ENCODE data around the gene CFAP298. TPM values are rescaled to one million over a fixed set of nuclear protein-coding genes. Genes with fewer than 3 reads are reported as not detected.
A peak's percentile ranks its signal among the peaks of the same experiment; 100 is the strongest.

CFAP298 gene
- polyA plus RNA-seq, 1 of the 3 experiments (the other 2 are of a cell fraction): 57.8 TPM

DNA sequence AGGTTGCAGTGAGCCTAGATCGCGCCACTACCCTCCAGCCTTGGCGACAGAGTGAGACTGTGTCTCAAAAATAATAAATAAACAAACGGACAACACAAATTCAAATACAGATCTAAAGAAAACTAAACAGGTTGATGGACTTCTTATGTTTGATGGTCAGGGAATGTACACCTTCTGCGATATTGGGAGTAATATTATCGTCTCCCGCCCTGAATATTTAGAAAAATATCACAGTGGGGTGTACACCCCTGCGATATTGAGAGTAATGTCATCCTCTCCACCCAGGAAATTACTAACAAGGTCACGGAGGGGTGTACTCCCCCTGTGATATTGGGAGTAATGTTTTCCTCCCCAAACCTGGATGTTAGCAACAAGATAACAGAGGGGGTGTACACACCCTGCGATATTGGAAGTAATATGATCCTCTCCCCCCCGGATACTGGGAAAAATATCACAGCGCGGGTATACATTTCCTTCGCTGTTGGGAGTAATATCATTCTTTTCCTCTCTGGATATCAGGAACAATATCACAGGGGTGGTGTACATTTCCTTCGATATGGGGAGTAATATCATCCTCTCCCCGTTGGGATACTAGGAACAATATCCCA is 1.4 kb upstream of the CFAP298 start:
- CTCF ChIA-PET: interaction anchor here (0.9 to 3.0 kb wide), 3 partner anchors 13 to 210 kb away, joined by 3 to 18 read pairs (median 12); no protein-coding TSS in a partner anchor
- H3K9ac ChIP-seq: peak overlapping the region; percentile 97

DNA sequence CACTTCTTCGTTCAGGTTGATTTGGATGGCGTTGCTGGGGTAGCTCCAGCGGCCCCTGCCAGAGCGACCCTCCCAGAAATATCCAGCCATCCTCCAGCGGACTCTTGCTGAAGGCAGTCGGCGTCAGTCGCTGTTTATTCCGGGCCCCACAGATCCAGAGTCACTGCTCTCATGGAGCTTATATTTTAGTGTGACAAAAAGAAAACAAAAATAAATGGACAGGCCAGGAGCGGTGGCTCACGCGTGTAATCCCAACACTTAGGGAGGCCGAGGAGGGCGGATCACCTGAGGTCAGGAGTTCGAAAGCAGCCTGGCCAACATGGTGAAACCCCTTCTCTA is 791 bp upstream of the CFAP298 start:
- Histone ChIP-seq H3K79me2 (ENCODE audit: insufficient read depth) (peaks cover 31% of the 10 kb centered on the region), H3K9ac (peak overlapping the region; percentile 97), H3K9me2 (no peaks in the 10 kb centered on the region), H3K4me2 (peak overlapping the region; percentile 97), H3K4me1 (ENCODE audit: control insufficient read depth in 1 of 2, insufficient read depth in 2 of 2, low read depth in 1 of 2, low read length in 1 of 2) (peaks cover 3 to 8% of the 10 kb centered on the region in 2 experiments; a peak in 3 of 4 replicates), H3K27ac (ENCODE audit: low read depth in 2 of 2, low read length in 1 of 2) (peak overlapping the region; percentile 98 to 100), H3K9me3 (no peaks in the 10 kb centered on the region), H3F3A (replicated peaks; ENCODE audit: insufficient read depth) (peaks cover 25% of the 10 kb centered on the region), H4K20me1 (ENCODE audit: insufficient read depth) (no peaks in the 10 kb centered on the region), H3K27me3 (ENCODE audit: insufficient read depth) (no peaks in the 10 kb centered on the region), H3K36me3 (replicated peaks in 1 of 2; ENCODE audit: control insufficient read depth in 1 of 2, insufficient read depth in 2 of 2, low read length in 1 of 2) (peaks cover 8 to 11% of the 10 kb centered on the region in 2 experiments), H2AFZ (ENCODE audit: low read depth) (peak overlapping the region; percentile 97), H3K4me3 (ENCODE audit: low read depth in 2 of 2, low read length in 1 of 2) (peak overlapping the region; percentile 90 to 98)
- TF ChIP-seq NRF1 (IDR thresholded peaks at IDR 0.05; ENCODE audit: low read depth, low read length): no peak
- 0 out of 2 replicates have a peak, but pooled peaks have one; percentile 6 for TF ChIP-seq TEAD4 (IDR thresholded peaks at IDR 0.05; ENCODE audit: borderline replicate concordance, insufficient read depth)
- ChIA-PET CTCF (interaction anchor here (0.6 to 3.0 kb wide), 5 partner anchors 12 to 242 kb away, joined by 3 to 18 read pairs (median 3); no protein-coding TSS in a partner anchor), POLR2A (interaction anchor here (0.8 to 1.6 kb wide), 3 partner anchors 12 to 115 kb away, joined by 3 to 5 read pairs (median 4); partner anchors contain the start of gene SYNJ1)
- under 1% methylated on average over 15 of the region's 15 CpGs for WGBS (ENCODE audit: low lambda C conversion rate)
- DNase-seq: no peak

More for the DNA sequence above, 1.4 kb upstream of the CFAP298 start:
- Histone ChIP-seq H3K27ac (ENCODE audit: low read depth in 2 of 2, low read length in 1 of 2) (peak overlapping the region; percentile 98 to 100; a peak in 3 of 4 replicates), H3F3A (replicated peaks; ENCODE audit: insufficient read depth) (peaks cover 22% of the 10 kb centered on the region), H3K4me2 (peak overlapping the region; percentile 97), H3K4me1 (ENCODE audit: control insufficient read depth in 1 of 2, insufficient read depth in 2 of 2, low read depth in 1 of 2, low read length in 1 of 2) (peaks cover 3 to 8% of the 10 kb centered on the region in 2 experiments; a peak in 3 of 4 replicates), H3K9me3 (no peaks in the 10 kb centered on the region), H2AFZ (ENCODE audit: low read depth) (peak overlapping the region; percentile 97), H3K9me2 (no peaks in the 10 kb centered on the region), H3K4me3 (ENCODE audit: low read depth in 2 of 2, low read length in 1 of 2) (peak overlapping the region; percentile 90 to 98), H3K27me3 (ENCODE audit: insufficient read depth) (no peaks in the 10 kb centered on the region), H3K36me3 (replicated peaks in 1 of 2; ENCODE audit: control insufficient read depth in 1 of 2, insufficient read depth in 2 of 2, low read length in 1 of 2) (peaks cover 6 to 7% of the 10 kb centered on the region in 2 experiments), H3K79me2 (ENCODE audit: insufficient read depth) (peaks cover 31% of the 10 kb centered on the region), H4K20me1 (ENCODE audit: insufficient read depth) (no peaks in the 10 kb centered on the region)
- WGBS (ENCODE audit: low lambda C conversion rate): 22% methylated on average over 16 of the region's 16 CpGs
- POLR2A ChIA-PET: interaction anchor here (1.6 kb wide), 1 partner anchor 12 kb away, joined by 5 read pairs; no protein-coding TSS in a partner anchor
- DNase-seq: no peak
- TF ChIP-seq POLR2AphosphoS5 (IDR thresholded peaks at IDR 0.05; ENCODE audit: low read depth, low read length) (no peak), EP300 (IDR thresholded peaks at IDR 0.05; ENCODE audit: borderline replicate concordance in 1 of 2, low read depth in 1 of 2, low read length in 1 of 2) (no peak), TCF12 (IDR thresholded peaks at IDR 0.05) (no peak), MXI1 (IDR thresholded peaks at IDR 0.05; ENCODE audit: low read depth, low read length) (no peak), JUND (IDR thresholded peaks at IDR 0.05) (no peak)
- TF ChIP-seq, protein P1, sequence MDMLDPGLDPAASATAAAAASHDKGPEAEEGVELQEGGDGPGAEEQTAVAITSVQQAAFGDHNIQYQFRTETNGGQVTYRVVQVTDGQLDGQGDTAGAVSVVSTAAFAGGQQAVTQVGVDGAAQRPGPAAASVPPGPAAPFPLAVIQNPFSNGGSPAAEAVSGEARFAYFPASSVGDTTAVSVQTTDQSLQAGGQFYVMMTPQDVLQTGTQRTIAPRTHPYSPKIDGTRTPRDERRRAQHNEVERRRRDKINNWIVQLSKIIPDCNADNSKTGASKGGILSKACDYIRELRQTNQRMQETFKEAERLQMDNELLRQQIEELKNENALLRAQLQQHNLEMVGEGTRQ (IDR thresholded peaks at IDR 0.05; ENCODE audit: borderline replicate concordance, low read depth, low read length): no peak

DNA sequence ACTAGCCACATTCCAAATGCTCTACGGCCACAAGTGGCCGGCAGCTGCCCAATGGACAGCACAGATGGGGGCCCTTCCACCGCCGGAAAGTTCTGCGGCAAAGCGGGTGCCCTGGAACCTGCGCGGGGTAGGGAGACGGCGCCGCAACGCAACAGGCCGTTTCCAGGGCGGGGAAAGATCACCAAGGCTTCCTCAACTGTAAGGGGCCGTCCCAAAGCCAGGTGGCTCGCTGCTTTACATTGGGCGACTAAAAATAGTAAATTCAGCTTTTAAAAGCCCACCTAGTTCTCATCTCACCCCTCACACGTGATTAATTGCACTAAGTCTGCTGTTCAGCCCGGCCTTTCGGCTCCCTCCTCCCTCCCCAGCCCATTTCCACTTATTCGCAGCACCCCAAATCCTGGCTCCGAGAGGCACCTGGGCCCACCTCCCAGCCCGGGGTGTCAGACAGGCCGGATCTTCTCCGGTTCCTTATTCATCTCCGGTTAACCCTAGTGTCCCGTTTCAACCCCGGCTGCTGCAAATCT is 643 bp downstream of the CFAP298 start:
- H3K9ac ChIP-seq: peak overlapping the region; percentile 97
- H4K20me1 ChIP-seq (ENCODE audit: insufficient read depth): no peaks in the 10 kb centered on the region
- no peaks in the 10 kb centered on the region for H3K9me2 ChIP-seq
- H2AFZ ChIP-seq (ENCODE audit: low read depth): peak overlapping the region; percentile 97; the same call in 1 of the 2 replicates
- H3K4me3 ChIP-seq (ENCODE audit: low read depth in 2 of 2, low read length in 1 of 2): peak overlapping the region; percentile 90 to 98
- peaks cover 31% of the 10 kb centered on the region for H3K79me2 ChIP-seq (ENCODE audit: insufficient read depth)
- H3K4me1 ChIP-seq (ENCODE audit: control insufficient read depth in 1 of 2, insufficient read depth in 2 of 2, low read depth in 1 of 2, low read length in 1 of 2): peaks cover 3 to 8% of the 10 kb centered on the region in 2 experiments; a peak in 3 of 4 replicates
- DNase-seq: peak; percentile 57
- TF ChIP-seq TAF1 (IDR thresholded peaks at IDR 0.05; ENCODE audit: borderline replicate concordance, low read depth, low read length): no peak
- TF ChIP-seq ELF1 (IDR thresholded peaks at IDR 0.05): no peak
- no peak for TF ChIP-seq SIN3A (IDR thresholded peaks at IDR 0.05; ENCODE audit: borderline replicate concordance, low read depth, low read length)
- no peak for TF ChIP-seq RXRA (IDR thresholded peaks at IDR 0.05; ENCODE audit: borderline replicate concordance, low read depth)
- TF ChIP-seq SMC3 (IDR thresholded peaks at IDR 0.05; ENCODE audit: low read depth, low read length): no peak
- 0 out of 2 replicates have a peak, but pooled peaks have one; percentile 25 for TF ChIP-seq NRF1 (IDR thresholded peaks at IDR 0.05; ENCODE audit: low read depth, low read length)
- TF ChIP-seq, protein P2, sequence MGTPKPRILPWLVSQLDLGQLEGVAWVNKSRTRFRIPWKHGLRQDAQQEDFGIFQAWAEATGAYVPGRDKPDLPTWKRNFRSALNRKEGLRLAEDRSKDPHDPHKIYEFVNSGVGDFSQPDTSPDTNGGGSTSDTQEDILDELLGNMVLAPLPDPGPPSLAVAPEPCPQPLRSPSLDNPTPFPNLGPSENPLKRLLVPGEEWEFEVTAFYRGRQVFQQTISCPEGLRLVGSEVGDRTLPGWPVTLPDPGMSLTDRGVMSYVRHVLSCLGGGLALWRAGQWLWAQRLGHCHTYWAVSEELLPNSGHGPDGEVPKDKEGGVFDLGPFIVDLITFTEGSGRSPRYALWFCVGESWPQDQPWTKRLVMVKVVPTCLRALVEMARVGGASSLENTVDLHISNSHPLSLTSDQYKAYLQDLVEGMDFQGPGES (IDR thresholded peaks at IDR 0.05; ENCODE audit: low read depth, low read length): no peak
- peak; percentile 13; the same call in 1 of the 2 replicates for TF ChIP-seq MXI1 (IDR thresholded peaks at IDR 0.05; ENCODE audit: low read depth, low read length)
- no peaks in the 10 kb centered on the region for H3K9me3 ChIP-seq
- CTCF ChIA-PET: interaction anchor here (1.2 to 3.8 kb wide), 4 partner anchors 11 to 208 kb away, joined by 3 to 28 read pairs (median 15); partner anchors contain the start of gene SYNJ1
- H3K36me3 ChIP-seq (replicated peaks in 1 of 2; ENCODE audit: control insufficient read depth in 1 of 2, insufficient read depth in 2 of 2, low read length in 1 of 2): peaks cover 18 to 25% of the 10 kb centered on the region in 2 experiments
- WGBS (ENCODE audit: low lambda C conversion rate): under 1% methylated on average over 27 of the region's 28 CpGs
- peak overlapping the region; percentile 98 to 100 for H3K27ac ChIP-seq (ENCODE audit: low read depth in 2 of 2, low read length in 1 of 2)
- H3K4me2 ChIP-seq: peak overlapping the region; percentile 97
- H3K27me3 ChIP-seq (ENCODE audit: insufficient read depth): no peaks in the 10 kb centered on the region
- POLR2A ChIA-PET: no interaction called here
- H3F3A ChIP-seq (replicated peaks; ENCODE audit: insufficient read depth): peaks cover 25% of the 10 kb centered on the region

All from SK-N-SH (cell line).